Fibroblast of lung (primary cell): ENCODE measurements around the gene PLCXD3. TPM values are rescaled to one million over a fixed set of nuclear protein-coding genes. Genes with fewer than 3 reads are reported as not detected.

ENCODE experiments used
- DNase-seq, 2 donors: peaks; one replicate each; pipeline versions ENCODE4 v3.0.0 to v3.0.0-alpha.2; 2010; ENCODE audit warnings: low read depth in 2 of 2
- H2AFZ ChIP-seq: 2 replicates; pipeline ENCODE4 v1.5.1; 2012; ENCODE audit warnings: low read length, control low read depth, inconsistent platforms
- H3K27ac ChIP-seq: 2 replicates; pipeline ENCODE4 v1.5.1; 2011; ENCODE audit warnings: low read length, control low read depth; ENCODE audit not compliant: insufficient read depth
- H3K27me3 ChIP-seq: 2 replicates; pipeline ENCODE4 v1.5.1; 2011; ENCODE audit warnings: mild to moderate bottlenecking, low read length; ENCODE audit not compliant: control insufficient read depth, insufficient read depth
- H3K36me3 ChIP-seq: 2 replicates; pipeline ENCODE4 v1.5.1; 2011; ENCODE audit warnings: low read length; ENCODE audit not compliant: control insufficient read depth, insufficient read depth
- H3K4me1 ChIP-seq: 2 replicates; pipeline ENCODE4 v1.5.1; 2011; ENCODE audit warnings: low read length; ENCODE audit not compliant: control insufficient read depth, insufficient read depth; ENCODE audit errors: extremely low read depth
- H3K4me2 ChIP-seq: 2 replicates; pipeline ENCODE4 v1.5.1; 2011; ENCODE audit warnings: low read length, control low read depth; ENCODE audit not compliant: insufficient read depth; ENCODE audit errors: extremely low read depth
- H3K4me3 ChIP-seq, 4 experiments: fragments of 200-600 bp in 1 of 4; sonication (generic) in 1 of 4; replicated peaks in 1 of 4; 2 replicates each; pipeline ENCODE4 v1.5.1; 2011 to 2016; ENCODE audit warnings: low read length in 4 of 4, low read depth in 3 of 4, mild to moderate bottlenecking in 3 of 4, control low read depth in 2 of 4, inconsistent platforms in 1 of 4, mixed read lengths in 1 of 4; ENCODE audit not compliant: insufficient read depth in 1 of 4; ENCODE audit errors: control extremely low read depth in 1 of 4
- H3K79me2 ChIP-seq: 2 replicates; pipeline ENCODE4 v1.5.1; 2012; ENCODE audit warnings: mild to moderate bottlenecking, low read length, inconsistent platforms; ENCODE audit not compliant: control insufficient read depth, insufficient read depth
- H3K9ac ChIP-seq: 2 replicates; pipeline ENCODE4 v1.5.1; 2011; ENCODE audit warnings: mild to moderate bottlenecking, low read length, control low read depth; ENCODE audit not compliant: insufficient read depth
- H3K9me3 ChIP-seq: 2 replicates; pipeline ENCODE4 v1.5.1; 2012; ENCODE audit warnings: low read depth, low read length; ENCODE audit not compliant: control insufficient read depth, insufficient read depth
- H4K20me1 ChIP-seq: 2 replicates; pipeline ENCODE4 v1.5.1; 2011; ENCODE audit warnings: low read length; ENCODE audit not compliant: control insufficient read depth, insufficient read depth; ENCODE audit errors: extremely low read depth
- EZH2 ChIP-seq: IDR thresholded peaks from 2 replicates; pipeline ENCODE4 v1.5.1; 2012; ENCODE audit warnings: low read length, control low read depth, mild to moderate bottlenecking; ENCODE audit errors: missing control alignments
- polyA plus RNA-seq, 2 donors: library from polyadenylated mRNA; depleted of rRNA in 1 of 2; stranded (reverse) in 1 of 2; unstranded in 1 of 2; fragments of >200 nt; gene quantifications; 2 replicates each; pipeline ENCODE4 v1.2.1, GENCODE V29; 2011 to 2012; ENCODE audit warnings: missing spikeins in 1 of 2
- total RNA-seq: library from RNA; depleted of rRNA; stranded (reverse); fragments of >200 nt; gene quantifications from 2 replicates; pipeline ENCODE4 v1.2.1, GENCODE V29; 2014
- TF ChIP-seq, protein P1 (sequence below), 2 donors: IDR thresholded peaks in 1 of 2; conservative IDR thresholded peaks in 1 of 2; 1 replicate in 1 of 2; 2 replicates in 1 of 2; pipeline ENCODE4 v1.5.1; 2011 to 2012; ENCODE audit warnings: low read length in 2 of 2, control low read depth in 1 of 2, inconsistent platforms in 1 of 2, low read depth in 1 of 2, mild to moderate bottlenecking in 1 of 2

PLCXD3 gene
- total and polyA plus RNA-seq, 2 donors (not counting 1 experiment from before 2014, with no cell fraction given), result 0.02 to 1.3 TPM

DNA sequence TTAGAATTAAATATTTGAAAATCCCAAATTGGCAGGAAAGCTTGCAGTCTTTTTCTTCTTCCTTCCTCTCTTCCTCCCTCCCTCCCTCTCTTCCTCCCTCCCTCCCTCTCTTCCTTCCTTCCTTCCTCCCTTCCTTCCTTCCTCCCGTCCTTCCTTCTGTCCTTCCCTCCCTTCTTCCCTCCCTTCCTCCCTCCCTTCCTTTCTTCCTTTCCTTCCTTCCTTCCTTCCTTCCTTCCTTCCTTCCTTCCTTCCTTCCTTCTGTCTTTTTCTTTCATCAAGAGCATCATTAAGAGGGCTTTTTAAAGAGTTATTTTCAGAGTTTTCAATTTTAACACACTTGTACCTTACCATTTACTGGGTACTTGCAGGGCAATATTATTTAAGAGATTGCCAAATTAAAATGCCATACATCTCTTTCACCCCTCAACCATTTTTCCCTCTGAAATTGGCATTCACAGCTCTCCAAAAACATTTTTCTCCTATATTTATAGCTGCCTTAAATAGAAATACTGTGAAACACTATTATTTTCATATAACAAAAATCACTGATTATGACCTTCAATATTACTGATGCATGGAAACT is 197.8 kb downstream of the PLCXD3 start:
- Histone ChIP-seq H3K4me3 (no peak overlapping the region), H3K4me2 (no peak overlapping the region)
- DNase-seq, result peak in 1 of 2 donors; percentile 16

DNA sequence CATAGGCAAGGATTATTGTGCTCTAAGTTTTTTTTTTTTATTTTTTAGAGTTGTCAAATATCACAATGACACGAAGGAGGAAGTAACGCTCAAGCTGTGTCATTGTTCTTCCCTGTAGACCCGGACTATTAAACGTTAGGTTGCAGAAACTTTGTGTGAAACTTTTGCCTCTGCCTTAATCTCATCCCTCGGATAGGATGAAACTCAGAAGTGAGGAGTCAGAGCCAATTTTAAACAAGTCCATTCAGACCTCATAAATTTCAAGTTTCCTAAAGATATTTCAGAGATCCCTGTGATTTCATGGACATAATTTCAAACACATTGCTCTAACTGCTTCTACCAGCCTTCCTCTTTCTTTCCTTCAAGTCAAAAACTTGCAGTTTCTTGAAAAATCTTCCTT is 198.3 kb downstream of the PLCXD3 start:
- Histone ChIP-seq H3K4me3 (no peak overlapping the region), H3K27ac (no peak overlapping the region), H2AFZ (no peak overlapping the region), H3K27me3 (no peaks in the 10 kb centered on the region), H3K4me2 (no peak overlapping the region), H3K4me1 (no peaks in the 10 kb centered on the region), H3K36me3 (no peaks in the 10 kb centered on the region), H4K20me1 (no peaks in the 10 kb centered on the region), H3K9ac (no peak overlapping the region), H3K9me3 (no peaks in the 10 kb centered on the region), H3K79me2 (no peaks in the 10 kb centered on the region)
- TF ChIP-seq, protein P1, sequence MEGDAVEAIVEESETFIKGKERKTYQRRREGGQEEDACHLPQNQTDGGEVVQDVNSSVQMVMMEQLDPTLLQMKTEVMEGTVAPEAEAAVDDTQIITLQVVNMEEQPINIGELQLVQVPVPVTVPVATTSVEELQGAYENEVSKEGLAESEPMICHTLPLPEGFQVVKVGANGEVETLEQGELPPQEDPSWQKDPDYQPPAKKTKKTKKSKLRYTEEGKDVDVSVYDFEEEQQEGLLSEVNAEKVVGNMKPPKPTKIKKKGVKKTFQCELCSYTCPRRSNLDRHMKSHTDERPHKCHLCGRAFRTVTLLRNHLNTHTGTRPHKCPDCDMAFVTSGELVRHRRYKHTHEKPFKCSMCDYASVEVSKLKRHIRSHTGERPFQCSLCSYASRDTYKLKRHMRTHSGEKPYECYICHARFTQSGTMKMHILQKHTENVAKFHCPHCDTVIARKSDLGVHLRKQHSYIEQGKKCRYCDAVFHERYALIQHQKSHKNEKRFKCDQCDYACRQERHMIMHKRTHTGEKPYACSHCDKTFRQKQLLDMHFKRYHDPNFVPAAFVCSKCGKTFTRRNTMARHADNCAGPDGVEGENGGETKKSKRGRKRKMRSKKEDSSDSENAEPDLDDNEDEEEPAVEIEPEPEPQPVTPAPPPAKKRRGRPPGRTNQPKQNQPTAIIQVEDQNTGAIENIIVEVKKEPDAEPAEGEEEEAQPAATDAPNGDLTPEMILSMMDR (conservative IDR thresholded peaks at IDR 0.05 in 1 of 2, IDR thresholded peaks at IDR 0.05 in 1 of 2; ENCODE audit: low read depth in 1 of 2, low read length in 2 of 2), result no peak
- no peak for TF ChIP-seq EZH2
- DNase-seq, result no peak

More for the DNA sequence above, 197.8 kb downstream of the PLCXD3 start:
- Histone ChIP-seq H3K27me3 (no peaks in the 10 kb centered on the region), H3K4me1 (no peaks in the 10 kb centered on the region), H4K20me1 (no peaks in the 10 kb centered on the region), H3K79me2 (no peaks in the 10 kb centered on the region), H3K27ac (no peak overlapping the region), H3K36me3 (no peaks in the 10 kb centered on the region), H3K9ac (no peak overlapping the region), H2AFZ (no peak overlapping the region), H3K9me3 (no peaks in the 10 kb centered on the region)
- TF ChIP-seq EZH2, result no peak
- TF ChIP-seq, protein P1 (conservative IDR thresholded peaks at IDR 0.05 in 1 of 2, IDR thresholded peaks at IDR 0.05 in 1 of 2; ENCODE audit: low read depth in 1 of 2, low read length in 2 of 2), result no peak

DNA sequence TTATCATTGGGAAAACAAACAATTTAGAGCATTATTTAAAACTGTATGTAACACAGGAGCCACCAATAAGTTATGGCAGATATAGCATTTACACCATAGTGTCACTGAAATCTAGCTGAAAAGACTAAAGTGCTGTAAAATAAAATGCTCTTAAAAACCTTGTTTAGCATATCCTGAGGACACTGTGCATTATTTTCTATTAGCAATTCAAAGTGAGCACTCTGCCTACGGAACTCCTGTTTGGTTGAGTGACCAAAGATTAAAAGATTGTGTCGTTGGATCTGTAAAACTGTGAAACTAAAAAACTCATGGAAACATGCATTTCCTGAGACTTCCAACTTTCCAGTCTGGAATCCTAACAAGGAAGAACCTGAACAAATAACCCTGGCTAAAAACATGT is 201.1 kb downstream of the PLCXD3 start:
- Histone ChIP-seq H3K9me3 (no peaks in the 10 kb centered on the region), H3K4me1 (no peaks in the 10 kb centered on the region), H3K4me2 (no peak overlapping the region), H2AFZ (no peak overlapping the region), H3K27me3 (no peaks in the 10 kb centered on the region), H3K36me3 (no peaks in the 10 kb centered on the region), H3K79me2 (no peaks in the 10 kb centered on the region), H3K9ac (no peak overlapping the region), H3K27ac (no peak overlapping the region), H3K4me3 (no peak overlapping the region), H4K20me1 (no peaks in the 10 kb centered on the region)
- TF ChIP-seq, protein P1 (conservative IDR thresholded peaks at IDR 0.05 in 1 of 2, IDR thresholded peaks at IDR 0.05 in 1 of 2; ENCODE audit: low read depth in 1 of 2, low read length in 2 of 2), result no peak
- TF ChIP-seq EZH2, result no peak
- DNase-seq, result no peak
